Activated CD8-positive, alpha-beta memory T cell treated with anti-CD3 and anti-CD28 coated beads, Interleukin-2, amount 50 U/mL, for 1 hour (primary cell): Measurements from ENCODE around the gene HSFX4.
"Not testable (repeated sequence)": the region's sequence is repeated elsewhere in the genome, so short reads cannot be mapped to it uniquely, and the experiment has no call there.

Experiments used
- DNase-seq: peaks from one replicate; pipeline ENCODE4 v3.0.0-alpha.2; 2020; ENCODE audit errors: extremely low read depth

The HSFX4 gene

DNA sequence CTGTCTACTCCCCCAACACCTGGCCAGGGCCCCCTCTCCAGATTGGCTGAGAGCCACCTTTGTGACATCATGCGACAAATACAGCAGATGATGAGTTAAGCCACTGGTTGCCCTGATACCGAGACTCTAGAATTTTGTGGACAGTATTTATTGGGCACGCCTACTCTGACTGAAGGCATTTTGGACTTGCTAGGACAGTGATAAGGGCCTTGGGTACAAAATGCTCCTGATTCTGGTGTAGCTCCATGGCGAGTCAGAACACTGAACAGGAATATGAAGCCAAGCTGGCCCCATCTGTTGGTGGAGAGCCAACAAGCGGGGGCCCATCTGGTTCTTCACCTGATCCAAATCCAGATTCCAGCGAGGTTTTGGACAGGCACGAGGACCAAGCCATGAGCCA lies at the start of gene HSFX4:
HSFX4 (plus strand) TSS at position 174 of the 400 bp plus-strand sequence; CDS start at position 246, 72 bp downstream.
- DNase-seq: not testable (repeated sequence)

GRCh38 chrX:149881081-149881711 lies 48.2 kb upstream of the HSFX4 start, which contains the start of gene MAGEA8:
MAGEA8 (plus strand) TSS chrX:149881183; CDS start chrX:149884273, 3,090 bp downstream.
- DNase-seq: no peak

GRCh38 chrX:149890828-149891227 lies 38.5 kb upstream of the HSFX4 start:
- not testable (repeated sequence) for DNase-seq

- DNase-seq: no peak
Observed at GRCh38 chrX:149898554-149898953, 30.8 kb upstream of the HSFX4 start.

GRCh38 chrX:149903889-149904748 lies 25.3 kb upstream of the HSFX4 start:
- no peak for DNase-seq

GRCh38 chrX:149908308-149908707 lies 21.1 kb upstream of the HSFX4 start:
- no peak for DNase-seq

GRCh38 chrX:149908727-149909126 lies 20.6 kb upstream of the HSFX4 start:
- DNase-seq: no peak

GRCh38 chrX:149909324-149910177 lies 19.8 kb upstream of the HSFX4 start:
- no peak for DNase-seq

GRCh38 chrX:149910178-149910695 lies 19.1 kb upstream of the HSFX4 start:
- DNase-seq: no peak

DNA sequence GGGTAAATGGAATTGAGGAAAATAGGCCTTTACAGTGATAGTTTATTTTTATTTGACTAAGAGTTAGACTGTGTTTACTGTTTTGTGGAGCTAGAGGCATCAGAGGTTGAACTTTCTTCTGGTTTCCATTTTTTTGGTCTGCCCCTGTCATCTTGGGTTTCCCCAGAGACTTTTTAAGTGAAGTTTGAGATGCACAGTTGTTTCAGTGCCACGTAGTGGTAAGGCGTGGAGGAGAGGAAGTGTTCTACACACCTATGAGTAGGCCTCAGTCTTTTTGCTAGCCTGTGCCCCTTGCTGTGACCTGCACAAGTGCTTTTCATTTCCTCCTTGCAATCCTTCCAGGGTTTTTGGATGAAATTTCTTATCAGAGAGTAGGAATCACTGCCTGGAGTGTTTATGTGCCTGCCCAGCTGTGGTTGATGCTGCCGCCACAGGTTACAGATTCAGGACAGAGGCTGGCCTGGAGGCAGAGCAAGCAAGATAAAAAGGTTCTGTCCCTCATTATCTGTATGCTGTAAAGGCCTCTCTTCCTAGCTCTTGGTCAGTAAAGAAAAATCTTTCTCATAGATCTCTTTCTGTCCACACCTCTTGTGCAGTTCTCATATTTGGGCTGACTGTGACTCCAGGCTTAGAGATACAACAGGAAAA lies 12.5 kb upstream of the HSFX4 start:
- DNase-seq: no peak

DNA sequence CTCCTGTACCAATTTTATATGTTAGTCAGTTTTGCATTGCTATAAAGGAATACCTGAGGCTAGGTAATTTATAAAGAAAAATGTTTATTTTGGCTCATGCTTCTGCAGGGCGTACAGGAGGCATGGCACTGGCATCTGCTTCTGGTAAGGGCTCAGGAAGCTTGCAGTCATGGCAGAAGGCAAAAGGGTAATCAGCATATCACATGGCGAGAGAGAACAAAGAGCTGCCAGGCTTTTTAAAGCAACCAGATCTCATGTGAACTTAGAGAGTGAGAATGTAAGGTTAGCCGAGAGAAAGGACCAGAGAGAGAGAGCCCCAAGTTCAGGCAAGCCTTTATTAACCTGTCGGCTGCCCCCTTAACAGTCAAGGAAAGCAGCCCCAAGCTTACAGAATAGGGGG lies 5.5 kb upstream of the HSFX4 start:
- not testable (repeated sequence) for DNase-seq

- DNase-seq: not testable (repeated sequence)
Observed at GRCh38 chrX:149924434-149924833, 4.9 kb upstream of the HSFX4 start.

- DNase-seq: not testable (repeated sequence)
Observed at GRCh38 chrX:149927245-149927963, 2.0 kb upstream of the HSFX4 start.

GRCh38 chrX:149927964-149928258 lies 1.5 kb upstream of the HSFX4 start:
- not testable (repeated sequence) for DNase-seq

- not testable (repeated sequence) for DNase-seq
Observed at GRCh38 chrX:149928635-149929034, 738 bp upstream of the HSFX4 start.

GRCh38 chrX:149931355-149931754 lies 2.0 kb downstream of the HSFX4 start:
- not testable (repeated sequence) for DNase-seq

DNA sequence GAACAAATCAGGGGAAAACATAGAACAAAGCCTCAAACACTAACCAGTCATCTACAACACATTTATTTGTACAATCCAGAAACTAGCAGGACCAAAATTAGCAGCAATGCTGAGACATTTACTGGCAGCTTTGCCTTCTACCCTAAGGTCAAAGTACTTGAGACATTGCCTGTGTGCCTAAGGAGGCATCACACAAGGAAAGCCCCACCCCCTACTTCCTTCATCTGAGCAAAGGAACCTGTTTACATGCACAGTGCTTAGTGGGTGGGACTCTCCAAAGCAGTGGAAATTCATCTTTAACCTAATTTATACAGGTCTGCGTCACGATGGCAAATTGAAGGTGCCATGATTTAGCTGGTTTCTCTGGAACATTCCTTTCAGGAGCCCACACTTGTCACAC lies 2.8 kb downstream of the HSFX4 start:
- DNase-seq: not testable (repeated sequence)

- not testable (repeated sequence) for DNase-seq
Observed at GRCh38 chrX:149932970-149933369, 3.6 kb downstream of the HSFX4 start.

DNA sequence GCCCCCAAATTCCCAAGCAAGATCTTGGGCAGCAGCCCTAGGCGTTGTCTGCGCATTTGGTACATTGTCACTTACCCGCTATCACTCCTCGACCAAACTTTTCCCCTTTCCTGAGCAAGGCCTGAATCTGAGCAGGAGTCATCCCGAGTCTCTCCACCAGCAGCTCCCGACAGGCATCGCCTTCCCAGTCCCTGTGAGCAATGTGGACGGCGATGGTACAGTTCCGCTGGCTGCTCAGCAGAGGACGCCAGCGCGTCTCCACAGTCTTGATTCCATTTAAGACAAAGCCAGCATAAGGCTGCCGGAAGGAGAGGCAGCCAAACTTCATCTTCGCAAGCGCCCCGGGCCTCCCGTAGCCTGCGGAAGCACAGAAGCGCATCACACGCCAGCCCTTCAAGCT lies 4.2 kb downstream of the HSFX4 start:
- not testable (repeated sequence) for DNase-seq

DNA sequence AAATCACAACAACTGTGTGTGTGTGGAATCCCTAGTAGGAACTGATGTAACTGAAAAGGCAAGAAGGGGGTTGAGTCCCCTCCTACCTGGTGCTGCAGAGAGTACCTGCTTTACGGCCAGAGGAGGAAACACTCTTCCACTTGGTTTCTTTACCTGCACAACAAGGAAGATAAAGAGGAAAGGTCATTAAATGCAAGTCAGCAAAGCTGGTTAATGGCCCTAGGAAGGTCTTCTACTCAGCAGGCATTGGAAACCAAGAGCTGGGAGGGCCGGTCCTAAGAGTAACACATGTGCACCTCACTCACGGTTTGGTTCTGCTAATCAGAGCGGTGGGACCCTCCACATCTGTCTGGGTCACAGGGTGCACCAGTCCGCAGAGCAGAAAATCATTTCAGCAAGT lies 8.0 kb downstream of the HSFX4 start:
- DNase-seq: not testable (repeated sequence)
